Lower lobe of right lung (tissue), 2 donors: Measurements from ENCODE around the gene MYH3. TPM values are rescaled to one million over a fixed set of nuclear protein-coding genes. Genes with fewer than 3 reads are reported as not detected.

Source experiments
- ATAC-seq, 2 donors: fragments of 200-7000 bp; cut with Tn5 transposase; one replicate each; pipeline ENCODE4 v1.9.1; 2020 to 2022; ENCODE audit warnings: mild to moderate bottlenecking in 2 of 2, moderate library complexity in 2 of 2
- DNase-seq: peaks from one replicate; pipeline ENCODE4 v3.0.0-alpha.2; 2020
- H3K27ac ChIP-seq: fragments of 200-600 bp; one replicate; pipeline ENCODE4 v1.8.0; 2022
- H3K27me3 ChIP-seq: fragments of 200-600 bp; one replicate; pipeline ENCODE4 v1.8.0; 2022; ENCODE audit warnings: low read depth
- H3K36me3 ChIP-seq: fragments of 200-600 bp; one replicate; pipeline ENCODE4 v1.8.0; 2022; ENCODE audit warnings: mild to moderate bottlenecking
- H3K4me1 ChIP-seq: fragments of 200-600 bp; one replicate; pipeline ENCODE4 v1.8.0; 2022
- H3K4me3 ChIP-seq: fragments of 200-600 bp; one replicate; pipeline ENCODE4 v1.8.0; 2022; ENCODE audit warnings: mild to moderate bottlenecking
- H3K9me3 ChIP-seq: fragments of 200-600 bp; one replicate; pipeline ENCODE4 v1.8.0; 2022
- intact Hi-C: fragments of 100-400 bp; cut with DNase I; formaldehyde crosslinking; loops from one replicate; pipeline ENCODE4 v1.11.0; 2022
- long read RNA-seq: library from polyadenylated mRNA; unstranded; transcript quantifications from one replicate; pipeline ENCODE4 v2.0.0, GENCODE V29; 2021
- total RNA-seq: library from RNA; stranded (reverse); fragmentation: NEBNext Ultra II Directional; extraction: Animal tissue kit (Norgen Biotek cat#: 25700); gene quantifications from one replicate; pipeline ENCODE4 v1.2.1, GENCODE V29; 2021
- TF ChIP-seq, protein P1 (sequence below): fragments of 200-600 bp; IDR thresholded peaks from one replicate; pipeline ENCODE4 v1.8.0; 2022; ENCODE audit warnings: antibody characterized with exemption, mild to moderate bottlenecking
- donor health status: DM: no; HTN: yes; CAD: no; lungs with severe emphysema.

MYH3 gene
- total RNA-seq, result 1.2 TPM
- long read RNA-seq, result 0 reads

DNA sequence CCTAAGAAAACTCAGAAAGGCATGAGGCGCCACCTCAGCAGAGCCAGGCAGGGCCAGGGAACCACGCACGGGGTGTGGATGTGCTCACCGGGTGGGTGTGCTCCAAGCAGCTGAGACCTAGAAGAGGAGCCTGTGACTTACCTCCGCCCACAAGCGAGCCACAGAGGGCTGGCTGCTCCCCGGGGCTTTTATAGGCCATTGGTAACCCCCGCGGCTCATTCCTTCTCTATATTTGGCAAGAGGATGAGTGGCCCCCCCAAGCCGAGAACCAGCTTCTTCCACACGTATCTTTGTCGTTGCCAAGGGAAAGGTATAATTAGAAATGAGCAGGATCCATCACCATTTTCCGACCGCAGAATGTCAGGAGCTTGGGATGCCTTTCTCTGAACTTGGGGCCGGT is at the start of gene MYH3:
TSS of gene MYH3 (minus strand) at position 162 of the 400 bp plus-strand sequence. CDS start 2,245 bp downstream, outside the sequence.
- intact Hi-C loops, result no loop called here

DNA sequence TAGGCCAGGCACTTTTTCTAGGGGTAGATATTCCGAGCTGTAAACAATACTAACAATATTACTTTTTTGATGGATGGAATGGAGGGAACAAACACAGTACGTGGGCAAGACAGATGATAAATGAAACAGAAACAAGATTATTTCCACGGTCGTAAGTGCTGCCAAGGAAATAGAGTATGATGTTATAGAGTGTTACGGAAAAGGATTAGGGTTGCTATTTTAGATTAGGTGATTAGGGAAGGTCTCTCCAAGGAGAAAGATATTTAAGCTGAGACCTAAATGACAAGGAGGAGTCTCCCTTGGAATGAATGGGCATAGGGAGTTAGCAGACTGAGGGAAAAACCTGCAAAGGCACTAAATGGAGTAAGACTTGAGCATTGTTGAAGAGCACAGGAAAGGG is 48.6 kb upstream of the MYH3 start:
- peaks cover 11% of the 10 kb centered on the region for H3K4me1 ChIP-seq
- no peaks in the 10 kb centered on the region for H3K9me3 ChIP-seq
- DNase-seq (no peak), ATAC-seq (no peak)
- H3K27me3 ChIP-seq, result no peaks in the 10 kb centered on the region
- H3K4me3 ChIP-seq, result no peak overlapping the region
- intact Hi-C loops, result no loop called here
- peaks cover 59% of the 10 kb centered on the region for H3K36me3 ChIP-seq
- TF ChIP-seq, protein P1, sequence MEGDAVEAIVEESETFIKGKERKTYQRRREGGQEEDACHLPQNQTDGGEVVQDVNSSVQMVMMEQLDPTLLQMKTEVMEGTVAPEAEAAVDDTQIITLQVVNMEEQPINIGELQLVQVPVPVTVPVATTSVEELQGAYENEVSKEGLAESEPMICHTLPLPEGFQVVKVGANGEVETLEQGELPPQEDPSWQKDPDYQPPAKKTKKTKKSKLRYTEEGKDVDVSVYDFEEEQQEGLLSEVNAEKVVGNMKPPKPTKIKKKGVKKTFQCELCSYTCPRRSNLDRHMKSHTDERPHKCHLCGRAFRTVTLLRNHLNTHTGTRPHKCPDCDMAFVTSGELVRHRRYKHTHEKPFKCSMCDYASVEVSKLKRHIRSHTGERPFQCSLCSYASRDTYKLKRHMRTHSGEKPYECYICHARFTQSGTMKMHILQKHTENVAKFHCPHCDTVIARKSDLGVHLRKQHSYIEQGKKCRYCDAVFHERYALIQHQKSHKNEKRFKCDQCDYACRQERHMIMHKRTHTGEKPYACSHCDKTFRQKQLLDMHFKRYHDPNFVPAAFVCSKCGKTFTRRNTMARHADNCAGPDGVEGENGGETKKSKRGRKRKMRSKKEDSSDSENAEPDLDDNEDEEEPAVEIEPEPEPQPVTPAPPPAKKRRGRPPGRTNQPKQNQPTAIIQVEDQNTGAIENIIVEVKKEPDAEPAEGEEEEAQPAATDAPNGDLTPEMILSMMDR, result no peak
- no peak overlapping the region for H3K27ac ChIP-seq

More for the DNA sequence above, at the start of gene MYH3:
- H3K4me1 ChIP-seq, result no peaks in the 10 kb centered on the region
- no peaks in the 10 kb centered on the region for H3K9me3 ChIP-seq
- no peaks in the 10 kb centered on the region for H3K27me3 ChIP-seq
- no peak for ATAC-seq
- TF ChIP-seq, protein P1, result no peak
- H3K4me3 ChIP-seq, result no peak within 1 kb of the TSS
- DNase-seq, result no peak
- no peaks in the 10 kb centered on the region for H3K36me3 ChIP-seq
- no peak within 1 kb of the TSS for H3K27ac ChIP-seq

DNA sequence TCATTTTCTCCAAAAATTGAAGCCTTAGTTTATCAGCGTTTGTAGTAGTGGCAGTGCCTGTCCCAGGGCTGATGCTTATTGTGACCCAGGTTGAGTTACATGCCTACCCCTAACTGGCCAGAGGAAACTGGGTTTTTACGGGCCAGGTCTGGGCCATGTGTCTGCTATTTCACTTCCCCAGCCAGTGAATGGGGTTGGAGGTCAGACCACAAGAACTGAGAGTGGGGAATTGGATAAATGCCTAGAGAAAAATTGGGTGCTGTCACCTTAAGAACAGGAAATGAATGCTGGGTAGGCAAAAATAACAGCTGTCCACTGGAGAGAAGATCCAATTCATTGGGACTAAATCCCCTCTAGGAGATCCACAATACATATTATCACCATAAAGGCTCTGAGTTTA is 45.5 kb upstream of the MYH3 start:
- H3K27me3 ChIP-seq, result no peaks in the 10 kb centered on the region
- TF ChIP-seq, protein P1, result no peak
- H3K27ac ChIP-seq, result no peak overlapping the region
- peaks cover 29% of the 10 kb centered on the region for H3K36me3 ChIP-seq
- ATAC-seq (peak in 1 of 2 donors; percentile 43), DNase-seq (no peak)
- peaks cover 23% of the 10 kb centered on the region for H3K4me1 ChIP-seq
- no peaks in the 10 kb centered on the region for H3K9me3 ChIP-seq
- no peak overlapping the region for H3K4me3 ChIP-seq
- intact Hi-C loops, result no loop called here

DNA sequence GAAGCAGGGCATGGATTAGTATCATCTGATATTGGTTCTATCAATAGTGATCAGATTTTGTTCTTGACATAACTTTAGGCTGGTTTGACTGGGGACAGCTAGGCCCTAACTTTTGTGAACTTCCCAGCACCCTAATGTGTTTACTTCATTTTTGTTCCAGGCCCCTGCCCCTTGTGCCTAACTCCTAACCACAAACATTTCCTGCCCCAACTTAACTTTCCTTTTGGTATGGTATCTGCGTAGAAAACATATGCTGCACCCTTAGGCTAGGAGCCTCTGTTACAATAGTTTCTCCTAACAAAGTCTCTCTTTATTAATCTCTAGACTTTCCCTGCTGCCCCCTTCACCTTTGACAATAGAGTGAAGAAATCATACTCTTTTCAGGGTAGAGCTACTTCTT is 42.7 kb upstream of the MYH3 start:
- DNase-seq (no peak), ATAC-seq (no peak)
- H3K4me3 ChIP-seq, result no peak overlapping the region
- H3K27ac ChIP-seq, result no peak overlapping the region
- intact Hi-C loops, result no loop called here
- H3K36me3 ChIP-seq, result peaks cover 8% of the 10 kb centered on the region
- H3K4me1 ChIP-seq, result peaks cover 38% of the 10 kb centered on the region
- TF ChIP-seq, protein P1, result no peak
- H3K9me3 ChIP-seq, result no peaks in the 10 kb centered on the region
- no peaks in the 10 kb centered on the region for H3K27me3 ChIP-seq

DNA sequence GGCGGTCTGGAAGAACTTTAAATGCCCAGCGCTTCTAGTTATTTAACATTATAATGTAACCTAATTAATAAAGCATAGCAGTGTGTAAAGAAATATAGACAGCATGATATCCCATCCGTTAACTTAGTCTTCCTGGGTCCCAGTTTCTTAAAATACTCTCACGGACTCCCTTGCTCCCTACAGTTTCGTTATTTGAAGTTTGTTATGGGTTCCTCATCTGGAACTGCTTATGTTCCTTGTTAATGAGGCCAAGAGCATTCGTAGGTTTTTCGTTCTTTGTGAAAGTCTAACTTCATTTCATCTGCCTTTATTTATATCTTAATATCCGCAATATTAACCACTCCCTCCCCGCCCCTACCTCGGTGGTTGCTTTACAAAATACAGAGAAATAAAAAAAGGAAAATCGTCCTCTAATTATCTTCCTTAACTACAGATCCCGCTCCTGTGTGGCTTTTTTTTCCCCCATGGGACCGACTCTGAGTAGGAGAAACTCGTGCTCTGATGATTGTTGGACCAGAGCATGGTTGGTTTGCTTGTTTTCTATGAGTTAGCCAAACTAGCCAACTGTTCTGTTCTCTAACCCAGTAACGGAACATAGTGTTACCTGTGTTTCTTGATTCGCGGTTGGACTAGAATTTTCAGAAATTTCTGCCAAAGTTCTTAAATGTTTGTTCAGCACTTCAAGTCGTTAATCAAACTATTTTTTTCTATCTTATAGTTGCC is 41.1 kb upstream of the MYH3 start:
- intact Hi-C loops, result no loop called here

More for the DNA sequence above, 41.1 kb upstream of the MYH3 start:
- Histone ChIP-seq H3K27me3 (no peaks in the 10 kb centered on the region), H3K4me1 (peaks cover 38% of the 10 kb centered on the region), H3K4me3 (peak overlapping the region; percentile 99), H3K9me3 (no peaks in the 10 kb centered on the region), H3K36me3 (peaks cover 22% of the 10 kb centered on the region), H3K27ac (peak overlapping the region; percentile 96)
- ATAC-seq (peak in 1 of 2 donors; percentile 41), DNase-seq (no peak)
- TF ChIP-seq, protein P1, result no peak
